HL-60 (cell line): ENCODE measurements around the gene LRCH4.
A peak's percentile ranks its signal among the peaks of the same experiment; 100 is the strongest.

ENCODE experiments used
- DNase-seq, 2 experiments: peaks; one replicate each; pipeline ENCODE4 v3.0.0-alpha.2; 2010 to 2020; ENCODE audit warnings: low read depth in 1 of 2, low spot score in 1 of 2
- H3K27ac ChIP-seq: fragments of 250-450 bp; sonication (Bioruptor Pico); replicated peaks from 2 replicates; pipeline ENCODE4 v1.5.1; 2020; ENCODE audit warnings: mild to moderate bottlenecking, moderate library complexity
- H3K27me3 ChIP-seq: fragments of 250-450 bp; sonication (Bioruptor Pico); 2 replicates; pipeline ENCODE4 v1.5.1; 2021; ENCODE audit warnings: mild to moderate bottlenecking, moderate library complexity; ENCODE audit not compliant: insufficient read depth, poor library complexity, severe bottlenecking
- H3K4me3 ChIP-seq: replicated peaks from 2 replicates; pipeline ENCODE4 v1.5.1; 2011; ENCODE audit warnings: mild to moderate bottlenecking, control low read depth, low read length; ENCODE audit not compliant: insufficient read depth
- GABPA ChIP-seq: IDR thresholded peaks from 2 replicates; pipeline ENCODE4 v1.6.1; 2012; ENCODE audit warnings: low read depth
- POLR2AphosphoS5 ChIP-seq: IDR thresholded peaks from 2 replicates; pipeline ENCODE4 v1.6.1; 2012; ENCODE audit warnings: low read depth
- SPI1 ChIP-seq: IDR thresholded peaks from 2 replicates; pipeline ENCODE4 v1.6.1; 2012; ENCODE audit warnings: low read depth, mild to moderate bottlenecking, borderline replicate concordance
- TF ChIP-seq, protein P1 (sequence below): IDR thresholded peaks from 2 replicates; pipeline ENCODE4 v1.6.1; 2012; ENCODE audit warnings: low read depth; ENCODE audit not compliant: insufficient replicate concordance
- TF ChIP-seq, protein P2 (sequence below): IDR thresholded peaks from one replicate; pipeline ENCODE4 v1.5.1; 2011; ENCODE audit warnings: low read length, control low read depth, inconsistent platforms; ENCODE audit not compliant: insufficient read depth

LRCH4 gene

DNA sequence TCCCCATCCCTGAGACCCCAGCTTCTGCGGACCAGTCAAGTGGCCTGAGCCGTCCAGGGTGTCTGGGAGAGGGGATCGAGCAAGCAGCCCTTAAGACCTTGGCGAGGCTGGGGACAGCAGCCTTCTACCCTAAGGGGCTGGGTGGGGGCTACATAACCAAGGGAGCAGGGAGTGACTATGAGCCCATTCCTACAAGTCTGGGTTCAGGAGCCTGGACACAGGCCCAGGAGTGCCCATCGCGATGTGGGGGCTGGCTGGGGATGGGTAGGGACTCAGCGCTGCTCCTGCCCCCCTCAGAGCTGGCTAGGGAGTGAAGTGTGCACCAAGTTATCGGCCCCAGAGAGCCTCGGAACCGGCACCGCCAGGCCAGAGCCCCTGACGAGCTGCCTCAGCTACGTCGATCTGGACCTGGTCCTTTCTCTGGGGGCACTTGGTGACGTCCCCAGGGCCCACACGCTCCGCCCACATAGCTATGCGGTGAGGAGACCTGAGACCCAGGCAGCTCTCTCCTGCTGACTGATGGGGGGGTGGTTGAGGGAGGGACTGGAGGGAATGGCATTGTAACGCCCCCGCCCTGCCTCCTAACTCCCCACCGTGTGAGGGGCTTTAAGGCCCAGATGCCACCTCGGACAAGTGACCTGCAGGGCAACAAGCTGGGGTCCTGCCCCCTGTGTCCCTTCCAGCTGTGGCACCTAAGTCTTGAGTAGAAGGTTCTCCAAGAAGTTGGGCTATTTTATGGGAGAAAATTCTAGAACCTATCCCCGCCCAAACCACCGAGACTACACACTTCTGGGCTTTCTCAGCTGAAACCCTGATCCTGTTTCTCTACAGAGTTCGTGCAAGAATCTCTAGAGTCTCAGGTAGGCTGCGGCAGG, 14.7 kb downstream of the LRCH4 start:
- no peak overlapping the region for H3K27ac ChIP-seq
- TF ChIP-seq POLR2AphosphoS5 (no peak), GABPA (no peak), SPI1 (no peak)
- TF ChIP-seq, protein P1, sequence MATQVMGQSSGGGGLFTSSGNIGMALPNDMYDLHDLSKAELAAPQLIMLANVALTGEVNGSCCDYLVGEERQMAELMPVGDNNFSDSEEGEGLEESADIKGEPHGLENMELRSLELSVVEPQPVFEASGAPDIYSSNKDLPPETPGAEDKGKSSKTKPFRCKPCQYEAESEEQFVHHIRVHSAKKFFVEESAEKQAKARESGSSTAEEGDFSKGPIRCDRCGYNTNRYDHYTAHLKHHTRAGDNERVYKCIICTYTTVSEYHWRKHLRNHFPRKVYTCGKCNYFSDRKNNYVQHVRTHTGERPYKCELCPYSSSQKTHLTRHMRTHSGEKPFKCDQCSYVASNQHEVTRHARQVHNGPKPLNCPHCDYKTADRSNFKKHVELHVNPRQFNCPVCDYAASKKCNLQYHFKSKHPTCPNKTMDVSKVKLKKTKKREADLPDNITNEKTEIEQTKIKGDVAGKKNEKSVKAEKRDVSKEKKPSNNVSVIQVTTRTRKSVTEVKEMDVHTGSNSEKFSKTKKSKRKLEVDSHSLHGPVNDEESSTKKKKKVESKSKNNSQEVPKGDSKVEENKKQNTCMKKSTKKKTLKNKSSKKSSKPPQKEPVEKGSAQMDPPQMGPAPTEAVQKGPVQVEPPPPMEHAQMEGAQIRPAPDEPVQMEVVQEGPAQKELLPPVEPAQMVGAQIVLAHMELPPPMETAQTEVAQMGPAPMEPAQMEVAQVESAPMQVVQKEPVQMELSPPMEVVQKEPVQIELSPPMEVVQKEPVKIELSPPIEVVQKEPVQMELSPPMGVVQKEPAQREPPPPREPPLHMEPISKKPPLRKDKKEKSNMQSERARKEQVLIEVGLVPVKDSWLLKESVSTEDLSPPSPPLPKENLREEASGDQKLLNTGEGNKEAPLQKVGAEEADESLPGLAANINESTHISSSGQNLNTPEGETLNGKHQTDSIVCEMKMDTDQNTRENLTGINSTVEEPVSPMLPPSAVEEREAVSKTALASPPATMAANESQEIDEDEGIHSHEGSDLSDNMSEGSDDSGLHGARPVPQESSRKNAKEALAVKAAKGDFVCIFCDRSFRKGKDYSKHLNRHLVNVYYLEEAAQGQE, result no peak
- TF ChIP-seq, protein P2, sequence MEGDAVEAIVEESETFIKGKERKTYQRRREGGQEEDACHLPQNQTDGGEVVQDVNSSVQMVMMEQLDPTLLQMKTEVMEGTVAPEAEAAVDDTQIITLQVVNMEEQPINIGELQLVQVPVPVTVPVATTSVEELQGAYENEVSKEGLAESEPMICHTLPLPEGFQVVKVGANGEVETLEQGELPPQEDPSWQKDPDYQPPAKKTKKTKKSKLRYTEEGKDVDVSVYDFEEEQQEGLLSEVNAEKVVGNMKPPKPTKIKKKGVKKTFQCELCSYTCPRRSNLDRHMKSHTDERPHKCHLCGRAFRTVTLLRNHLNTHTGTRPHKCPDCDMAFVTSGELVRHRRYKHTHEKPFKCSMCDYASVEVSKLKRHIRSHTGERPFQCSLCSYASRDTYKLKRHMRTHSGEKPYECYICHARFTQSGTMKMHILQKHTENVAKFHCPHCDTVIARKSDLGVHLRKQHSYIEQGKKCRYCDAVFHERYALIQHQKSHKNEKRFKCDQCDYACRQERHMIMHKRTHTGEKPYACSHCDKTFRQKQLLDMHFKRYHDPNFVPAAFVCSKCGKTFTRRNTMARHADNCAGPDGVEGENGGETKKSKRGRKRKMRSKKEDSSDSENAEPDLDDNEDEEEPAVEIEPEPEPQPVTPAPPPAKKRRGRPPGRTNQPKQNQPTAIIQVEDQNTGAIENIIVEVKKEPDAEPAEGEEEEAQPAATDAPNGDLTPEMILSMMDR, result no peak
- H3K27me3 ChIP-seq, result peaks cover 3% of the 10 kb centered on the region
- no peak for DNase-seq
- H3K4me3 ChIP-seq, result no peak overlapping the region

DNA sequence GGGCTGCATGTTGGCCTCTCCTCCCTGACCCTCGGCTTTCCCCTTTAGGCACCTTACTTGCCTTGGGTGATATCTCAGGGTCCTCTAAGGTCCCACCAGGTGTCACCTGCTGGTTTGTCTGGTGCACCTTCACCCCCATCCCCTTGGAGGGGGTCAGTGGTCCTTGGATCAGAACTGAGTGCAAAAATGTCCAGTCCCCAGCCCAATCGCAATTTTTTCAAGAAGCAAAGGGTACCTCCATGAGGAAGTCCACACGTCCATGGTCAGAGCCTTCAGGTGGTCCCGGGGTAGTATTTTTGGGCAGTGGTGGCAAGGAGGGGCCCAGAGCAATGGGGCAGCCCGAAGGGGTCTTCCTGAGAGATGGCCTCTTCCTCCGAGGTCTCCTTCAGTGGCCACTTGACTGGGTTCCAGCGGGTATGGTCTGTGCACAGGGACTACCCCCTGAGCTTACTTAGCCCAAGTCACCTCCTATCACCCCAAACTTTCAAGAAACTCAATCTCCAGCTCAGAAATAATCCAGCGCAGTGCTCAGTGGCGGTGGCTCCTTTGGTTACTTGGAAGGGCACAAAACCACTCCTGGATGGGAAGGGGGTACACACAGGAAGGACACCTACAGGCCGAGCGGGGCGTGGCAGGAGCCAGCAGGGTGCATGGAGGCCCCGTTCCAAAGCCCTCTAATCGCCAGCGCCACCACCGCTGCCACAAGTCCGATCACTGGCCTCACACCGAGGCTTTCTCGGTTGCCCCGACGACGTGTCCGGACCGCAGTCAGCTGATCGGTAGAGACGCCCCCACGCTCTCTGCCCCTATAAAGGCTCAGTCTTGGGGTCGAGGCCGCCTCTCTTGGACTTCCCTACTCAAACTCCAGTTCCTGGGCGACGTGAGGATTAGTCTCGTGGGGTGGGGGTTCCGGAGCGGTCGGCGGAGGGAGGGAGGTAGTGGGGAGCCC, 16.8 kb downstream of the LRCH4 start:
- DNase-seq, result peak in 1 of 2 experiments; percentile 44
- TF ChIP-seq, protein P2, result no peak
- no peak for TF ChIP-seq SPI1
- no peak; the same call in 1 of the 2 replicates for TF ChIP-seq POLR2AphosphoS5
- TF ChIP-seq GABPA, result no peak
- no peak overlapping the region for H3K4me3 ChIP-seq
- peaks cover 3% of the 10 kb centered on the region for H3K27me3 ChIP-seq
- no peak overlapping the region for H3K27ac ChIP-seq

DNA sequence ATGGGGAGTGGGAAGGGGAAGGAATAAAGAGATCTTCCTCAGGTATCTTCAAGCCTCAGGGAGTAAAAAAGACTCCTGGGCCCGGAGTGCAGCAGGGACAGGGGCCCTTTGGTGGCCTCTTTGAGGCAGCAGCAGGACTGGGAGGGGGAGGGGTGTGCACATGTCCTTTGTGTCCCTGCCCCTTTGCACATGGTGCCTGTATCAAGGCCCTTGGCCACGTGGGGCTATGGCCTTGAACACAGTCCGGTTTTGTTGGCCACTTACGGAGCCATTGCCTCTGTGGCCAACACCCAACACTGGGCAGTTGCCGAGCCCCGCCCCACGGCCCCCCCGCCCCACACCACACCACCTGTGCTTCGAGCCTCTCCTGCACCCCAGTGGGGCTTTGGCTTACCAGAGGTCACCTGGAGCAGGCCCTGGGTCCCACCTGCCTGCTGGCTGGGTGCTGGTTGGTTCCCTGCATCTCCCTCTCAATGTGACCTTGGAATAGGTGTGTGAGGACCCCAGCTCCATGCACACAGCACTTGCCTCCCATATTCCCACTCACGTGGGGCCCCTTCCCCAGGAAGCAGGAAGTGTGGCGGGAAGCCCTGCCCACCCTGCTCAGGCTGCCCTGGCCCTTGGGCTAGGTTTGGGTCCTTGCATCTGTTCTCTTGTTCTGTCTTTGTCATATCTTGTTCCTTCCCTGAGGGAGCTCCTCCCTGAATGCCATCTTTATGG, 17.6 kb downstream of the LRCH4 start:
- TF ChIP-seq, protein P1, result no peak
- TF ChIP-seq SPI1 (no peak), POLR2AphosphoS5 (no peak)
- Histone ChIP-seq H3K27me3 (peaks cover 3% of the 10 kb centered on the region), H3K27ac (no peak overlapping the region), H3K4me3 (no peak overlapping the region)
- DNase-seq, result no peak
